Activated naive CD4-positive, alpha-beta T cell treated with anti-CD3 and anti-CD28 coated beads, Interleukin-2, amount 50 U/mL, for 24 hours (primary cell): ENCODE measurements around the gene EPOP.

Experiments
- H3K27ac Mint-ChIP-seq: one replicate; pipeline ENCODE4 v1.8.0; 2021; ENCODE audit warnings: mild to moderate bottlenecking, mixed read lengths
- H3K27me3 Mint-ChIP-seq: one replicate; pipeline ENCODE4 v1.8.0; 2021; ENCODE audit warnings: mixed read lengths
- H3K36me3 Mint-ChIP-seq: one replicate; pipeline ENCODE4 v1.8.0; 2021; ENCODE audit warnings: mixed read lengths
- H3K4me1 Mint-ChIP-seq: one replicate; pipeline ENCODE4 v1.8.0; 2021; ENCODE audit warnings: mixed read lengths
- H3K4me3 Mint-ChIP-seq: one replicate; pipeline ENCODE4 v1.8.0; 2021; ENCODE audit warnings: mild to moderate bottlenecking, mixed read lengths
- H3K9me3 Mint-ChIP-seq: one replicate; pipeline ENCODE4 v1.8.0; 2021; ENCODE audit warnings: mixed read lengths

Gene EPOP

DNA sequence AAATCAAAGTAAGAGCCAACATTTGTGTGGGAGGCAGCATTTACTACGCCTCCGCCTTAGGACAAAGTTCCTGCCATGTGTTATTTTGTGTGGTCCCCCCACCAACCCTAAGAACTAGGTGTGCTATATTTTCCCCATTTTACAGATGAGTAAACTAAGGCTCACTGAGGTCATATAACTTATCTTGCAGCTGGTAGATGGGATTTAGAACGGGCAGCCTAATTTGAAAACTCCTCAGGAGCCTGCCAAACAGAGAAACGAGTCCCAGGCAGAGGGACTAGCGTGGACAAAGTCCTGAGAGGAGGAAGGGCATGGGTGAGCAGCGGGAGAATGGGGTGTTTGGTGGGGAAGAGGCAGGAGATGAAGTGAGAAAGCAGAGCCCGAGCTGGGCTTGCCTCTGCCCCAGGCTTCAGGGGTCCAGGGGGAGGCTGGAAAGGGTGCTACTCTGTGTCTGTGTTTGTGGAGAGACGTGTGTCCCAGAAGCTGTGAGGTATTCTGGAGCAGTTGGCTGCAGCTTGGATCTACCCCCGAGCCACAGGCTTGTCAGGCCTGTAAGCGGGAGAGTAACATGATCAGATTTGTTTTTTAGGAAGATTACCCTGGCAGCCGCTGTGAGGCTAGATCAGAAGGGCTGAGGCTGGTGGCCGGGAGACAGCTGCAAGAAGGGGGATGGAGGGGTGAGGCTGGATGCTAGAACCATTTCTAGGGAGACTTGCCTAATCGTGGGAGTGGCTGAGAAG, 35.3 kb upstream of the EPOP start:
- Mint-ChIP-seq H3K4me1 (peaks cover 60% of the 10 kb centered on the region), H3K4me3 (no peak overlapping the region), H3K27me3 (no peaks in the 10 kb centered on the region), H3K36me3 (peaks cover 19% of the 10 kb centered on the region), H3K27ac (peak overlapping the region; percentile 84), H3K9me3 (no peaks in the 10 kb centered on the region)

- Mint-ChIP-seq H3K4me1 (peaks cover 55% of the 10 kb centered on the region), H3K9me3 (no peaks in the 10 kb centered on the region), H3K27ac (peak overlapping the region; percentile 84), H3K4me3 (no peak overlapping the region), H3K27me3 (no peaks in the 10 kb centered on the region), H3K36me3 (peaks cover 15% of the 10 kb centered on the region)
Measured at GRCh38 chr17:38709104-38709820, 34.5 kb upstream of the EPOP start.

DNA sequence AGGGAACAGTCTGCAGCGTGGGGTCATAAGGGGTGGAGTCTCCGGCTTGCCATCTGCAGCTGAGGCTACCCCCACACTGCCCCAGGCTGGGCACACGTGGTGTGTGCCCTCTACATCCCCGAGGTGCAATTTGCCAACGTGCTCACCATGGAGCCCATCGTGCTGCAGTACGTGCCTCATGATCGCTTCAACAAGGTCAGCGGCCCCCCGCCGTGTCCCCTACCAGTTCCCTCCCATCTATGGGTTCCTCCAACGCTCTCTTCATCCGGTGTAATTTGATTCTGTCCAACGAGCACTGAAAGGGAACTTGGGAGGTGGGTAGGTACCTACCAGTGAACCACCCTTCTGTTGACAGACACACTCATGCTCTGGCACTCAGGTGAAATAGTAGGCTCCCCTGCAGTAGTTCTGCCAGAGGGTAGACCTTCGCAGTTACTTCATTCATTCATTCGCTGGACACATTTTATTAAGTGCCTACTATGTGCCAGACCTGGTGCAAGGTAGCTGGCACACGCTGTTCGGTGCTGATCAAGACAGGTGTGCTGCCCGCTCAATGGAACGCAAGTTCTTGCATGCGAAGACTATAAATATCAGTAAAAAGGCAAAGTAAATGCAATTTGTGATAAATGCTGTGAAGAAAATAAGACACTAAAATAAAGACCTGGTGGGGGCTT, 33.1 kb upstream of the EPOP start:
- peak overlapping the region; percentile 95 for H3K27ac Mint-ChIP-seq
- H3K9me3 Mint-ChIP-seq: no peaks in the 10 kb centered on the region
- peaks cover 15% of the 10 kb centered on the region for H3K36me3 Mint-ChIP-seq
- peaks cover 52% of the 10 kb centered on the region for H3K4me1 Mint-ChIP-seq
- peak overlapping the region; percentile 97 for H3K4me3 Mint-ChIP-seq
- H3K27me3 Mint-ChIP-seq: no peaks in the 10 kb centered on the region

- H3K36me3 Mint-ChIP-seq: peaks cover 15% of the 10 kb centered on the region
Measured at GRCh38 chr17:38706505-38707216, 31.9 kb upstream of the EPOP start.

GRCh38 chr17:38705803-38706504, 31.2 kb upstream of the EPOP start:
- no peaks in the 10 kb centered on the region for H3K27me3 Mint-ChIP-seq
- H3K4me3 Mint-ChIP-seq: peak overlapping the region; percentile 97
- no peaks in the 10 kb centered on the region for H3K9me3 Mint-ChIP-seq
- H3K36me3 Mint-ChIP-seq: peaks cover 15% of the 10 kb centered on the region
- peaks cover 46% of the 10 kb centered on the region for H3K4me1 Mint-ChIP-seq
- H3K27ac Mint-ChIP-seq: peak overlapping the region; percentile 92

More at GRCh38 chr17:38706505-38707216, 31.9 kb upstream of the EPOP start:
- Mint-ChIP-seq H3K9me3 (no peaks in the 10 kb centered on the region), H3K4me3 (peak overlapping the region; percentile 97), H3K27me3 (no peaks in the 10 kb centered on the region), H3K4me1 (peaks cover 46% of the 10 kb centered on the region), H3K27ac (peak overlapping the region; percentile 92)

DNA sequence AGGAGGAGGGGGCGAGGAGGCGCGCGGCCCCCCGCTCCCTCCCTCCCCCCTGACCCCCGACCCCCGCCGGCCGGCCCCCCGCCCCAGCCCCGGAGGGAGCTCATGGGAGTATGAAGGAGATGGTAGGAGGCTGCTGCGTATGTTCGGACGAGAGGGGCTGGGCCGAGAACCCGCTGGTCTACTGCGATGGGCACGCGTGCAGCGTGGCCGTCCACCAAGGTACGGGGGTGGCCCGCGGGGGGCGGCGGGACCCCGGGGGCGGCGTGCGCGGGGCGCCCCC, 30.7 kb upstream of the EPOP start:
- peaks cover 14% of the 10 kb centered on the region for H3K36me3 Mint-ChIP-seq
- peaks cover 44% of the 10 kb centered on the region for H3K4me1 Mint-ChIP-seq
- H3K27ac Mint-ChIP-seq: no peak overlapping the region
- no peaks in the 10 kb centered on the region for H3K27me3 Mint-ChIP-seq
- H3K9me3 Mint-ChIP-seq: no peaks in the 10 kb centered on the region
- peak overlapping the region; percentile 97 for H3K4me3 Mint-ChIP-seq

GRCh38 chr17:38704606-38705522, 30.1 kb upstream of the EPOP start, which contains the start of gene MLLT6:
TSS of gene MLLT6 (plus strand) at chr17:38705273. CDS start at chr17:38705633, 360 bp downstream.
- peak within 1 kb of the TSS; percentile 100 for H3K27ac Mint-ChIP-seq
- no peaks in the 10 kb centered on the region for H3K27me3 Mint-ChIP-seq
- no peaks in the 10 kb centered on the region for H3K9me3 Mint-ChIP-seq
- peaks cover 44% of the 10 kb centered on the region for H3K4me1 Mint-ChIP-seq
- peak within 1 kb of the TSS; percentile 97 for H3K4me3 Mint-ChIP-seq
- peaks cover 14% of the 10 kb centered on the region for H3K36me3 Mint-ChIP-seq

- peaks cover 11% of the 10 kb centered on the region for H3K36me3 Mint-ChIP-seq
- H3K9me3 Mint-ChIP-seq: no peaks in the 10 kb centered on the region
- H3K27me3 Mint-ChIP-seq: no peaks in the 10 kb centered on the region
- peaks cover 42% of the 10 kb centered on the region for H3K4me1 Mint-ChIP-seq
- peak overlapping the region; percentile 97 for H3K4me3 Mint-ChIP-seq
- H3K27ac Mint-ChIP-seq: peak overlapping the region; percentile 100
Measured at GRCh38 chr17:38703742-38704605, 29.2 kb upstream of the EPOP start.

- Mint-ChIP-seq H3K4me1 (peaks cover 40% of the 10 kb centered on the region), H3K9me3 (no peaks in the 10 kb centered on the region), H3K4me3 (peak overlapping the region; percentile 97), H3K27me3 (no peaks in the 10 kb centered on the region), H3K36me3 (peaks cover 9% of the 10 kb centered on the region), H3K27ac (peak overlapping the region; percentile 100)
Measured at GRCh38 chr17:38702916-38703741, 28.4 kb upstream of the EPOP start.

DNA sequence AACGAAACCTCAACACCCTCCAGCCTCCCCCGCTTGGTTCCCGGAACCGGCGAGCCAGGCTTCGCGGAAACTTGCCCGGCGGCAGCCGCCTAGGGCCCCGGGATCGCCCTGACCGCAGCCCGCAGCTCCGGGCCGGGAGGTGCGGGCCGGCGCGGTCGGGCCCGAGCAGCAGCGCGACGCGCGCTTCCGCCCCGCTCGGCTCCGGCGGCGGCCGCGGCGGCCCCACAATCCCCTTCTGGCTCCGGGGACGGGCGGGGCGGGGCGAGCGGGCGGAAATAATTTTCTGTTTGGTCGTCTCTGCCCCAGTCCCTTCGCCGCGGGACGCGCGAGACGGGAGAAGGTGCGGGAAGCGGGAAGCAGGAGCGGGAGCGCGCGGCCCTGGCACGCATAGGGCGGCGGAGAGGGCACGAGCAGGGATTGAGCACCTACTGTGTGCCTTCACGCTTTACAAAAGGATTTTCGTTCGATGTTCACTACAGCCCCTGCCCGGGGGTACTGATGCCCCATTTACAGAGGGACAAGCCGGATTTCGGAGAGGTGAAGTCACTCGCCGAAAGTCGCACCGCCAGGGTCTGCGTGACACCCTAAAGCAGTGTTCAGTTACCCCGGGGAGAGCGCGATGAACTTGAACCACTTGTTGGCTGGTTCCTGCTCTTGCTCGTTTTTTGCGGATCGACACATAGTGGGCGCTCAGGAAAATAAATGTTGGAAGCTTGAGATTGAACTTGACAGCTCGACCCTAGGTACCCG, 27.6 kb upstream of the EPOP start:
- H3K27ac Mint-ChIP-seq: peak overlapping the region; percentile 100
- no peaks in the 10 kb centered on the region for H3K9me3 Mint-ChIP-seq
- H3K4me3 Mint-ChIP-seq: peak overlapping the region; percentile 97
- peaks cover 6% of the 10 kb centered on the region for H3K36me3 Mint-ChIP-seq
- H3K27me3 Mint-ChIP-seq: no peaks in the 10 kb centered on the region
- peaks cover 39% of the 10 kb centered on the region for H3K4me1 Mint-ChIP-seq

DNA sequence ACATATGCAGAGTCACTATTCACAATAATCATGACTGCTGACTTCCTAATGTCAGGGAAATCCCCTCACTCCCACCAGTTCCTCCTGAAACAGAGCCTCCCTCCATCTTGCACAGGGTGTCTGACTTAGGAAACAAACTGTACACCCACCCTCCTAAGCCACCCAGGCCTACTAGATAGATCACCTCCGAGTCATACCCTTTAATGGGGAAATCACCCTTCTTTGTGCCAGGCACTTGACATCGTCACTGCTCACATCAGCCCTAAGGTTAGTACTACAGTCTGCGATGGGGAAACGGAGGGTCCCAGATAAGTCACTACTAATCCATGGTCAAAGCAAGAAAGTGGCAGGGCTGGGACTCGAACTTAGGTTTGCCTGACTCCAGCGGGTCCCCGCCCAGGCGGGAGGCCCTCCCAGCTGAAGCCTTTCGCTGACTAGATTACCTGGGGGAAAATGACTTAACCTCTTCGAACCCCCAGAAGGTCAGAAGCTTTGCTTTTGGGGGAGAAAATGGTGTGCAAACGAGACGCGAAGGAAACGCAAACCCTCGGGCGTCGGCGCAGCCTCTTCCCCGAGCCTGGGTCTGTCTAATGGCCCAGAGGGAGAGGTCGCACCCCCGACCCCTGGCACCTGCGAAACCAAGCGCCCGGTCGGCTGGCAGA, 26.9 kb upstream of the EPOP start:
- H3K4me1 Mint-ChIP-seq: peaks cover 42% of the 10 kb centered on the region
- no peaks in the 10 kb centered on the region for H3K27me3 Mint-ChIP-seq
- H3K36me3 Mint-ChIP-seq: peaks cover 3% of the 10 kb centered on the region
- H3K9me3 Mint-ChIP-seq: no peaks in the 10 kb centered on the region
- peak overlapping the region; percentile 88 for H3K4me3 Mint-ChIP-seq
- H3K27ac Mint-ChIP-seq: peak overlapping the region; percentile 98

DNA sequence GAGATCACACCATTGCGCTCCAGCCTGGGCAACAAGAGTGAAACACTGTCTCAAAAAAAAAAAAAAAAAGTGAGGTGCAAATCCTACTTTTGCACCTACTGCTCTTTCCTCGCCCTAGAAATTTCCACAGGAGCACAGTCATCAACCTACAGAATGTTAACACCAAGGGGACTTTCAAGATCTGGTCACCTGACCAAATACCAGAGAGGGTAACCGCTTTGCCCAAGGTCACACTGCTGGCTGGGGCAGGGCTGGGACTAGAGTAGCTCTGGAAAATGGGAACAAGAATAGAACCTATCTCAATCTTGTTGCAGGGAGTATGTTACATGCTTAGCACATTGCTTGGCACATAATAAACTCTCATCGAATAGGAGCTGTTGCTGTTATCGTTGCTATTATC, 24.0 kb upstream of the EPOP start:
- Mint-ChIP-seq H3K4me3 (no peak overlapping the region), H3K4me1 (peaks cover 51% of the 10 kb centered on the region), H3K9me3 (no peaks in the 10 kb centered on the region), H3K36me3 (peaks cover 3% of the 10 kb centered on the region), H3K27ac (peak overlapping the region; percentile 62), H3K27me3 (no peaks in the 10 kb centered on the region)
